SH-SY5Y (cell line): Measurements from ENCODE around the gene TUBG2.

Experiments
- GATA2 ChIP-seq: IDR thresholded peaks from 2 replicates; pipeline ENCODE4 v1.6.1; 2011; ENCODE audit warnings: mild to moderate bottlenecking, low read depth, low read length
- GATA3 ChIP-seq: IDR thresholded peaks from 2 replicates; pipeline ENCODE4 v1.6.1; 2011; ENCODE audit warnings: low read depth, mild to moderate bottlenecking, low read length, moderate library complexity

GRCh38 chr17:42667088-42667951 is 8.2 kb downstream of the TUBG2 start:
- no peak for TF ChIP-seq GATA2
- TF ChIP-seq GATA3: no peak
